ENCODE measurements around the gene DHX16.

- TF ChIP-seq CTCF (conservative IDR thresholded peaks at IDR 0.05; ENCODE audit: low read length) (no peak), EZH2phosphoT487 (IDR thresholded peaks at IDR 0.05; ENCODE audit: borderline replicate concordance, low read depth, low read length) (no peak)
Measured at GRCh38 chr6:30618270-30618797, 54.5 kb downstream of the DHX16 start.

Measured in OCI-LY7 (cell line).